Measurements from ENCODE around the gene CASKIN1.
A peak's percentile ranks its signal among the peaks of the same experiment; 100 is the strongest.

CASKIN1 gene

GRCh38 chr16:2223221-2223941 lies 27.0 kb upstream of the CASKIN1 start, which contains the start of gene E4F1:
Gene E4F1 (plus strand): TSS chr16:2223591. CDS start chr16:2223614, 23 bp downstream.
- peak; percentile 8; the same call in 1 of the 2 replicates for TF ChIP-seq SIN3A (IDR thresholded peaks at IDR 0.05; ENCODE audit: borderline replicate concordance, insufficient read depth, low read length)
- TF ChIP-seq FOXP2 (optimal IDR thresholded peaks at IDR 0.05; ENCODE audit: borderline replicate concordance, extremely low read depth, extremely low read length, insufficient read depth), result peak; percentile 94
- TF ChIP-seq POLR2AphosphoS5 (IDR thresholded peaks at IDR 0.05; ENCODE audit: low read depth, low read length), result peak; percentile 90
- 0 out of 4 replicates have a peak, but pooled peaks of 1 of the 2 experiments have one; percentile 8 for TF ChIP-seq REST (IDR thresholded peaks at IDR 0.05; ENCODE audit: insufficient read depth in 1 of 2, low read depth in 2 of 2, low read length in 2 of 2)
- peak; percentile 80; the same call in 1 of the 2 replicates for TF ChIP-seq TAF1 (IDR thresholded peaks at IDR 0.05; ENCODE audit: borderline replicate concordance, insufficient read depth, low read length)

GRCh38 chr16:2216330-2216729 lies 19.9 kb upstream of the CASKIN1 start:
- TF ChIP-seq TAF1 (IDR thresholded peaks at IDR 0.05; ENCODE audit: borderline replicate concordance, insufficient read depth, low read length) (no peak), SIN3A (IDR thresholded peaks at IDR 0.05; ENCODE audit: borderline replicate concordance, insufficient read depth, low read length) (no peak)

GRCh38 chr16:2214719-2214968 lies 18.2 kb upstream of the CASKIN1 start, which contains the start of gene PGP:
Gene PGP (minus strand): TSS chr16:2214840. CDS start chr16:2214777, 63 bp downstream.
- no peak for TF ChIP-seq REST (IDR thresholded peaks at IDR 0.05; ENCODE audit: insufficient read depth in 1 of 2, low read depth in 2 of 2, low read length in 2 of 2)
- no peak for TF ChIP-seq TAF1 (IDR thresholded peaks at IDR 0.05; ENCODE audit: borderline replicate concordance, insufficient read depth, low read length)
- no peak for TF ChIP-seq FOXP2 (optimal IDR thresholded peaks at IDR 0.05; ENCODE audit: borderline replicate concordance, extremely low read depth, extremely low read length, insufficient read depth)
- TF ChIP-seq POLR2AphosphoS5 (IDR thresholded peaks at IDR 0.05; ENCODE audit: low read depth, low read length), result no peak
- no peak for TF ChIP-seq SIN3A (IDR thresholded peaks at IDR 0.05; ENCODE audit: borderline replicate concordance, insufficient read depth, low read length)

- TF ChIP-seq FOXP2 (optimal IDR thresholded peaks at IDR 0.05; ENCODE audit: borderline replicate concordance, extremely low read depth, extremely low read length, insufficient read depth) (no peak), SIN3A (IDR thresholded peaks at IDR 0.05; ENCODE audit: borderline replicate concordance, insufficient read depth, low read length) (no peak), POLR2AphosphoS5 (IDR thresholded peaks at IDR 0.05; ENCODE audit: low read depth, low read length) (no peak), TAF1 (IDR thresholded peaks at IDR 0.05; ENCODE audit: borderline replicate concordance, insufficient read depth, low read length) (no peak), REST (IDR thresholded peaks at IDR 0.05; ENCODE audit: insufficient read depth in 1 of 2, low read depth in 2 of 2, low read length in 2 of 2) (no peak)
Observed at GRCh38 chr16:2213817-2214718, 17.7 kb upstream of the CASKIN1 start.

All from PFSK-1 (cell line).